ENCODE data around the gene PCSK2.
A peak's percentile ranks its signal among the peaks of the same experiment; 100 is the strongest.

DNA sequence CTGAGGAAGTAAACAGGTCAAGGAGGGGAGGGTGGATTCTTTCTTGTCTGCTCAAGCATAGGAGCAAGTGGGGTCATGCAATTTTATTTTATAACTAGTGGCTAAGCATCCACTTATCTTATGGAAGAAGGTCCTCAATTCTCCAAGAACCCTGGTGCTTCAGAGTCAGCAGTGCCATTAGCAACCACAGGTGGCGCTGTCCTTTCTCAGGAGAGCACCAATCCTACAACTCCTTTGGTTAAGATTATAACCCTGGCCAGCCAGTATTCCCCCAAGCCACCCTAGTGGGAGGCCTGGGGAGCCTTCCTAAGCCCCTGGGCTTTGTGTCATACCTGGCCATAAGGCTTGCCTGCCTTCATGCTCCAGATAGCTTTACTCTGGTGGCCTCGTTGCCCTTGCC lies 60.7 kb downstream of the PCSK2 start:
- no peak for TF ChIP-seq POLR2A (IDR thresholded peaks at IDR 0.05; ENCODE audit: control extremely low read depth in 1 of 2, low read depth in 2 of 2, low read length in 2 of 2)
- TF ChIP-seq CTCF (IDR thresholded peaks at IDR 0.05; ENCODE audit: control extremely low read depth in 1 of 3, insufficient read depth in 1 of 3, low read depth in 1 of 3, low read length in 3 of 3) = peak; percentile 43 to 70 (median 62)

All from H1 (cell line).